ENCODE data around the gene ANKRD11.
"Not testable (repeated sequence)": the region's sequence is repeated elsewhere in the genome, so short reads cannot be mapped to it uniquely, and the experiment has no call there.

ANKRD11 gene

DNA sequence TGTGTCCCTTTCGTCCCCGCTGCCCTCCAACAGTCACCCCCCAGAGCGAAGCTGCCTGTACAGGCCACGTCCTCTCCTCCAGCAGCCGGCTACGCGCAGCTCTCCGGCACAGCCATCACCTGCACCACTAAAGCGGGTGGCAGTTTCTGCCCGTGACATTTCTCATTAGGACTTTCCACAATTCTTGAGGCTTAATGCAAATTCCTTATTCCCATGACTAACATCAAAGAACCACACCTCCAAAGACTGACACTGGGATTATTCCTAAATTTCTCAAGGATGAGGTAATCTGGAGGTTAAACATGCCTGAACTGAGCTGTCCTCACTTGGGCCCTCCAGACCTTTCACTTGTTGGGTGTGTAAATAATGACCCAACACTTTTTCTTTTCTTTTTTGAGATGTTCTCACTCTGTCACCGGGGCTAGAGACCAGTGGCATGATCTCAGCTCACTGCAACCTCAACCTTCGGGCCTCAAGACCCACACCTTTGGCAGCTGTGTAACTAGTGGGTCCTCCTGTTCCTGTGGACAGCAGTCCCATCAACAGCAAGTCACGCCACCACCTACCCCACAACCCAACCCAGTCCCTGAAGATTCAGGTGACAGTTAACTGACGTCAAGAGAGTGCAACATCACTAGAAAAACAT, 11.7 kb downstream of the ANKRD11 start:
- FAIRE-seq: no peak

DNA sequence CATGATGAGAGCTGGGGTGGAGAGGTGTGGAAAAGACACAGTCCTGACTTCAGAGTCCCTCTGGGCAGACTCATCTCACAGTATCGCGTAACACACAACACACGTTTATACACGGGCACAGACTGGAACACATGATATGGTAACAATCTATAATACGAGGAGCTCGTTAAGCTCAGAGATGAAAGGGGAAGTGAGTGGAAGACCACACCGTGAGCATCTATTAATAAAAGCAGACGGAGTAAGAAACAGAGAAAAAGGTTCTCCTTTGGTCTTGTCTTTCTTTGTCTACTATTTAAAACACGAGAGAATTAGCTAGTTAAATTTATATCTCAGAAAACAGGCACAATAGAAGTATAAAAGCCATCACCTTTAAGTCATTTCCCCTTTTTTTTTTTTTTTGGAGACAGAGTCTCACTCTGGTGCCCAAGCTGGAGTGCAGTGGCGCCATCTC, 13.5 kb downstream of the ANKRD11 start:
- FAIRE-seq: no peak

DNA sequence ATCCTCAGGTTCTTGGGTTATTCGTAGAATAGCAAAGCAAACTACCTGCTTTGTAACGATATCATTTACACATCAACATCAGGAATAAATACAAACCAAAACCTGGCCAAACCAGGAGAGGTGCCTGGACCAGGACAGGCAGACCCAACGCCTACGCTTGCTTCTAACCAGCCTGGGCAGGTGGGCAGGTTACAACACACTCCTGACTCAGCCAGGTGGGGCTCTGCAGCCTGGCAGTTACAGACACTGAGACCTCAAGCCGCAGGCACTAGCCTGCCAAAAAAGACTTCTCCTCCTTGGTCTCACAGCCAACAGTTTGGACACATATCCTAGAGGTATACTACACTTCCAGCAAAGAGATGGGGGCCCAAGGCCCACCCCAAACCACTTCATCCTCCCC, 14.0 kb downstream of the ANKRD11 start:
- no peak for FAIRE-seq

DNA sequence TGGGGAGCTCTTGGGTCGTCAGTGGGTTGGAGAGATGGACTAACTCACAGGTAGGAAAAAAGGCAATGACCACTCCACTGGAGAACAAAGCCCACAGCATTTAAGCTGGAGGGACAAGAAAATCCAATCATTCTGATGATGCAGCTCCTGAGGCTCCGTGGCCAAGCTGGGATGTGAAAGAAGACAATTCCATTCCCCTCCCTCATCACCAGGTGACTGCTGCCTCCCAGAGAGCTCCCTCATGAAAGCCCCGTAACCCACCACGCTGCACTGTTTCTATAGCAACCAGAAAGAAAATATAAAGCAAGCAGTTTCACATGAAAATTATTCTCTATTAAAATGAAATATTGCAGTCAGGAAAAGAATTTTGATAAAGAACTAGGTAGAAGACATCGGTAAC, 15.2 kb downstream of the ANKRD11 start:
- FAIRE-seq: no peak

DNA sequence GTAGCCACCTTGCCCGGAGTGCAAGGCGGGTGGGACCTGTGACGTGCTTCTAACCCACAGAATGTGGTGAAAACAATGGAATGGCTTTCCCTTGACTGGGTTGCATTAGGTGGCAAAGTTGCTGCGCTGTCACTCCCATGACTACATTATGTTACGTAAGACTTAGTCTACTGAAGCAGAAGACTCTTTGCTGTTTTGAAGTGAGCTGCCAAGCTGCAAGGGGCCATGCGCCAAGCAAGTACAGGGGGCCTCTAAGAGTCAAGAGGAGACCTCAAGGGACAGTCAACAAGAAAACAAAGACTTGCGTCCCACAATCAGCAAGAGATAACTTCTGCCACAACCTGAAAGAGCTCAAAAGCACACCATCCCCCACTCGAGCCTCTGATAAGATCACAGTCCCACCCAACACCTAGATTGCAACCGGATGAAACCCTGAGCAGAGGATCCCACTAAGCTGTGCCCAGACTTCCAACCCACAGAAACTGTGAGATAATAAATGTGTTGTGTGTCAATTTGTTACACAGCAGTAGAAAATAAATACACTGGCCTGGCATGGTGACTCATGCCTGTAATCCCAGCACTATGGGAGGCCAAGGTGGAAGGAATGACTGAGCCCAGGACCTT, 16.5 kb downstream of the ANKRD11 start:
- FAIRE-seq: no peak

DNA sequence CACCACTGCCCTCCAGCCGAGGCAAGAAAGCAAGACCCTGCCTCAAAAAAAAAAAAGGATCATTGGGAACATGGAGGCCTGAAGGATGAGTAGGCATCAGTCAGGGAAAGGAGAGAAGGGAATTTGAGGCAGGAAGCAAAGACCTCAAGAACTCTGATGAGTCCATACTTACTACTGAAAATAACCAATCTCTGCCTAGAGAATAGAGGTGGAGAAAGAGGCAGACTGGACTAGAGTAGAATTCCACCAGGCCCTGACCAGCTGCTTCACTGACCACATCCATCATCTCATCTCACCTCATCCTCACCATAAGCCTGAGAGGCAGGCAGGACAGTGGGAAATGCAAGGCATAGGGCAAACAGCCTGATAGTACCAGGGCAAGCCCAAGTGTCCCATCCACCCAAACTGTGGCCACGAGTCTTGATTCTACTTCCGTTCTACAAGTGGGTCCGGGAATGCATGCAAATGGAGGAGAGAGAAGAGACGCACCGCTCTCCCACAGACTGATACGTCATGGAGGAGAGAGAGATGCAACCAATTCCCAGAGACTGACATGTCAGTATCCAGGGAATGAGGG, 17.1 kb downstream of the ANKRD11 start:
- no peak for FAIRE-seq

DNA sequence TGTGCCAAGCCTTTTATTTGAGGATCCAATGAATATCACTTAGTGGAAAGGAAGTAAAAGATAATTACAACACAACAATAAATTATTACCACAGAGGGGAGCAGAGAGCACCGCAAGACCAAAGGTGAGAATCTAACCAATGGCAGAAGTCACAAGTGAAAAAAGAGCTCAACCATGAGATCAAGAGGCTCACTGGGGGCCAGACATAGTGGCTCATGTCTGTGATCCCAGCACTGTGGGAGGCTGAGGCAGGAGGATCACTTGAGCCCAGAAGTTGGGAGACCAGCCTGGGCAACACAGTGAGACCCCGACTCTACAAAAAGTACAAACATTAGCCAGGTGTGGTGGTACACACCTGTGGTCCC, 17.7 kb downstream of the ANKRD11 start:
- FAIRE-seq: no peak

DNA sequence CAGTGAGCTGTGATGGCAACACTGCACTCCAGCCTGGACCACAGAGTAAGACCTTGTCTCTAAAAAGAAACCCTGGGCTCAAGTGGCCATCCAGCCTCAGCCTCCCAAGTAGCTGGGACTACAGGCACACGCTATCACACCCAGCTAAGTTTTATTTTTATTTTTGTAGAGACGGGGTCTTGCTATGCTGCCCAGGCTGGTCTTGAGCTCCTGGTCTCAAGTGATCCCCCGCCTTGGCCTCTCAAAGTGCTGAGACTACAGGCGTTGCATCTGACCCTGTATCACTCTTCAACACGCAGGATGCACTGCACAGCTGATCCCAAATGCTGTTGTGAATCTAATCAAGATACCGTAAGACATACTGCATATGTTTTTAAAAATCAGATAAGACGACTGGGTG, 23.0 kb downstream of the ANKRD11 start:
- FAIRE-seq: no peak

DNA sequence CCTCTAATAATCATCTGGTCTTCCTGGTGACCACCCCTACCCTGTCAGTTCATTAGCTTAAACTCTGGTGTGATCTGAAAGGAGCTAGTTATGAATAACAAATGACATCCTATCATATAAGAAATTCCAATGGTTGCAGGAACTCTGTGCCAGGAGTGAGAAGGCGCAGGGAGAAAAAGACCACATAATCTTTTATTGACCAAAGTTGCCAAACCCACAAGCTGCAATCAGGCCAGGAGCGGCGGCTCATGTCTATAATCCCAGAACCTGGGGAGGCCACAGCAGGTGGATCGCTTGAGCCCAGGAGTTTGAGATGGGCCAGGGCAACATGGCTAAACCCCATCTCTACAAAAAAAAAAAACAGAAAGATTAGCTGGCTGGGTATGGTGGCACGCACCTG, 23.4 kb downstream of the ANKRD11 start:
- FAIRE-seq: no peak

DNA sequence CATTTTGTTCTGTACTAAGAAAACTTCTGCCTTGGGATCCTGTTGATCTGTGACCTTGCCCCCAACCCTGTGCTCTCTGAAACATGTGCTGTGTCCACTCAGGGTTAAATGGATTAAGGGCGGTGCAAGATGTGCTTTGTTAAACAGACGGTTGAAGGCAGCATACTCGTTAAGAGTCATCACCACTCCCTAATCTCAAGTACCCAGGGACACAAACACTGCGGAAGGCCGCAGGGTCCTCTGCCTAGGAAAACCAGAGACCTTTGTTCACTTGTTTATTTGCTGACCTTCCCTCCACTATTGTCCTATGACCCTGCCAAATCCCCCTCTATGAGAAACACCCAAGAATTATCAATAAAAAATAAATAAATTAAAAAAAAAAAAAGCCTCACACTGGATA, 27.0 kb downstream of the ANKRD11 start:
- FAIRE-seq: not testable (repeated sequence)

DNA sequence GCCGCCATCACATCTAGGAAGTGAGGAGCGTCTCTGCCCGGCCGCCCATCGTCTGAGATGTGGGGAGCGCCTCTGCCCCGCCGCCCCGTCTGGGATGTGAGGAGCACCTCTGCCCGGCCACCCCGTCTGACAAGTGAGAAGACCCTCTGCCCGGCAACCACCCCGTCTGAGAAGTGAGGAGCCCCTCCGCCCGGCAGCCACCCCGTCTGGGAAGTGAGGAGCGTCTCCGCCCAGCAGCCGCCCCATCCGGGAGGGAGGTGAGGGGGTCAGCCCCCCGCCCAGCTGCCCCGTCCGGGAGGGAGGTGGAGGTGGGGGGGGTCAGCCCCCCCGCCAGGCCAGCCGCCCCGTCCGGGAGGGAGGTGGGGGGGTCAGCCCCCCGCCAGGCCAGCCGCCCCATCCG, 27.7 kb downstream of the ANKRD11 start:
- FAIRE-seq: not testable (repeated sequence)

DNA sequence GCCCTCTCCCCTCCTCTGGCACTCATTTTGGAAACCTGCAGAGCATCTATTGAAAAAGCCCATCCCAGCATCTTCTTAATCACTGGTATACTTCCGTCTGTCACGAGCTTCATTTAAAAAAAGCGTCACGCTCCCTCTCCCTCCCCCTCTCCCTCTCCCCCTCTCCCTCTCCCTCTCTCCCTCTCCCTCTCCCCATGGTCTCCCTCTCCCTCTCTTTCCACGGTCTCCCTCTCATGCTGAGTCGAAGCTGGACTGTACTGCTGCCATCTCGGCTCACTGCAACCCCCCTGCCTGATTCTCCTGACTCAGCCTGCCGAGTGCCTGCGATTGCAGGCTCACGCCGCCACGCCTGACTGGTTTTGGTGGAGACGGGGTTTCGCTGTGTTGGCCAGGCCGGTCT, 28.5 kb downstream of the ANKRD11 start:
- FAIRE-seq: not testable (repeated sequence)

DNA sequence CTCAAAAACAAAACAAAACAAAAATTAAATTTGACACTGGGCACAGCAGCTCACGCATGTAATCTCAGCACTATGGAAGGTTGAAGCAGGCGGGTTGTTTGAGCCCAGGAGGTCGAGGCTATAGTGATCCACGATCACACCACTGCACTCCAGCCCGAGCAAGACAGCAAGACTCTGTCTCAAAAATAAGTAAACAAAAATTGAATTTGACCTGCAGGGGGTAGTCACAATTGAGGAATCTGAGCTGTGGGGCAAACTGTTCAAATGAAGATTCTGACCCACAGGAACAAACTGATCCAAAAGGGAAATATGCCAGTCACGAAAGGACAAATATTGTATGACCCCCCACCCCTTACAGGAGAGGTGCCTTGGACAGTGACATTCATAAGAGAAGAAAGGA, 29.8 kb downstream of the ANKRD11 start:
- FAIRE-seq: no peak

DNA sequence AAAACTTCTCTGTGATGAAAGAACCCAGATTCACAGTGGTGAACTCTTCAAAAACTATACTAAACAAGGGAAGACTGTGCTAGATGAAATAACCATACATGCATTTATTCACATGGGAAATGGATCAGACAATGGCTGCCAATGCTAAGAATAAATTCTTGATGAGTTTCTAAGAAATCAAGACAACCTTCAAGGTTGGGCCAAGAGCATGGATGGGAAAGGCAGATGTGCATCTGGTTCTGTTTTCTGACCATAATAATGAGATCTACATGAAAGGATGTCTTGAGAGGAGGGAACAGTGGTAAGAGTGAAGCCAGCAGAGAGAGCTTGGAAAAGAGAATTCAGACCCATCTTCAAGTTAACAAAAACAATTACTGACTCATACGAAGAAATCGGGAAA, 31.4 kb downstream of the ANKRD11 start:
- FAIRE-seq: no peak

DNA sequence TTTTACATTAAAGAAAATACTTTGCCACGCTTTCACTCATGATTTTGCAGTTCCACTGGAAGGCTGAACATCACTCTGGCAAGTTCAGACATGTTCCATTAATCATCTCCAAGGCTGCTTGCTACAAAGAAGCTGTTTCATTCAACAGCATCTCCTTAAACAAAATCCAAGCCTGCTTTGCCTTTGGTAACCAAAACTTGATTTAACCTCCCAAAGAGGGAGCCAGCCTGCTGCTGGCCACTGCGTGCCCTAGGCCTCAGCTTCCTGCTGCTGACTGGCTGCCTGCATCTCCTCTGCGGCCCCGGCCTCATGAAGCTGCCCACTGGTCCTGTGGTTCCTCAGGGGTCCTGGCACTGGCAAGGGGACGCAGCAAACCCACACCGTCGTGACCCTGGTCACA, 31.8 kb downstream of the ANKRD11 start:
- no peak for FAIRE-seq

DNA sequence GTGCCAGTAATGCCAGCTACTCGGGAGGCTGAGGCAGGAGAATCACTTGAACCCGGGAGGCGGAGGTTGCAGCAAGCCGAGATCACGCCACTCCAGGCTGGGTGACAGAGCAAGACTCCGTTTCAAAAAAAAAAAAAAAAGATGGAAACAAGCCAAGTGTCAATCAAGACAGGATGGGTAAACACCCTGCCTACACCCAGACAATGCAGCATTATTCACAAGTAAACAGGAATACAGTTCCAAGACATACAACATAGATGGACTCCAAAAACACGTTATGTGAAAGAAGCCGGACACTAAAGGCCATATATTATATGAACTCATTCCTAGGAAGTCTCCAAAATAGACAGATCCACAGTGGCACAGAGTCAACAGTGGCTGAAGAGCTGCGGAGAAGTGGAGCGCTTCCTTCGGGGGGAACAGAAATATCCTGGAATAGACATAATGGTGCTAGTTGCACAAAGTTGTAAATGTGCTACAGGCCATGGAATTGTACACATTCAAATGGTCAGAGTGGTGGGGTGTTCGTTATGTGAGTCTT, 33.9 kb downstream of the ANKRD11 start:
- no peak for FAIRE-seq

DNA sequence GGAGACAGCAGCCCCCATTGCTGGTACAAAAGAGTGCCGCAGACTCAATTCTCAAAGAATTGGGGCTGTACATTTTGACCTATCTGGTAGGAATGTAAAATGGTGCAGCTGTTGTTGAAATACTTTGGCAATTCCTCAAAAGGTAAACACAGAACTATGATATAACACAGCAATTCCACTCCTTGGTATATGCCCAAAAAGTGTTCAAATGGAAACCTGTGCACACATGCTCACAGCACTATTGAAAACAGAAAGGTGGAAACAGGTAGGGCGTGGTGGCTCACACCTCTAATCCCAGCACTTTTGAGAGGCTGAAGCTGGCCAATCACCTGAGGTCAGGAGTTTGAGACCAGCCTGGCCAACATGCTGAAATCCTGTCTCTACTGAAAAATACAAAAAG, 34.7 kb downstream of the ANKRD11 start:
- no peak for FAIRE-seq

DNA sequence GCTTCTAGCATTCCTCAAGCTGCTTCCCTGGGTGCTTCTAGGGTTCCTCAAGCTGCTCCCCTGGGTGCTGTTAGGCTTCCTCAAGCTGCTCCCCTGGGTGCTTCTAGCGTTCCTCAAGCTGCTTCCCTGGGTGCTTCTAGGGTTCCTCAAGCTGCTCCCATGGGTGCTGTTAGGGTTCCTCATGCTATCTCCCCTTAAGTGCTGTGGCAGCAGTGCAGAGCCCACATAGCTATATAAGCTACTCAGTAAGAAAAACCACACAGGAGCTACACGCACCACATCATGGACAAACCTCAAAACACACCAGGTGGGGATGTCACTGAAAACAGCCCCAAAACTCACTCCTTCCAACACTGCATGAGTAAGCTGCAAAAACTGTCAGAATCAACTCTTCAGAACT, 35.2 kb downstream of the ANKRD11 start:
- no peak for FAIRE-seq

DNA sequence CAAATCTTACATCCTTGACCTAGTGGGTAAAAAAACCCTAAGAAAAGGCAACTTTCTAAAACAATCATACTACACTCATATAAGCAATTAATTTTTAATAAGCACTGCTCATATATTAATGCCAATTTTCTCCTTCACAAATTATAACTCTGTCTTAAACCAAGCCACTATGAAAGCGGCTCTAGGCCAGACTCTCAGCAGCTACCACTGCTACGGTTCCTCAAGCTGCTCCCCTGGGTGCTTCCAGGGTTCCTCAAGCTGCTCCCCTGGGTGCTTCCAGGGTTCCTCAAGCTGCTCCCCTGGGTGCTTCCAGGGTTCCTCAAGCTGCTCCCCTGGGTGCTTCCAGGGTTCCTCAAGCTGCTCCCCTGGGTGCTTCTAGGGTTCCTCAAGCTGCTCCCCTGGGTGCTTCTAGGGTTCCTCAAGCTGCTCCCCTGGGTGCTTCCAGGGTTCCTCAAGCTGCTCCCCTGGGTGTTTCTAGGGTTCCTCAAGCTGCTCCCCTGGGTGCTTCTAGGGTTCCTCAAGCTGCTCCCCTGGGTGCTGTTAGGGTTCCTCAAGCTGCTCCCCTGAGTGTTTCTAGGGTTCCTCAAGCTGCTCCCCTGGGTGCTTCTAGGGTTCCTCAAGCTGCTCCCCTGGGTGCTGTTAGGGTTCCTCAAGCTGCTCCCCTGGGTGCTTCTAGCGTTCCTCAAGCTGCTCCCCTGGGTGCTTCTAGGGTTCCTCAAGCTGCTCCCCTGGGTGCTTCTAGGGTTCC, 35.8 kb downstream of the ANKRD11 start:
- not testable (repeated sequence) for FAIRE-seq

DNA sequence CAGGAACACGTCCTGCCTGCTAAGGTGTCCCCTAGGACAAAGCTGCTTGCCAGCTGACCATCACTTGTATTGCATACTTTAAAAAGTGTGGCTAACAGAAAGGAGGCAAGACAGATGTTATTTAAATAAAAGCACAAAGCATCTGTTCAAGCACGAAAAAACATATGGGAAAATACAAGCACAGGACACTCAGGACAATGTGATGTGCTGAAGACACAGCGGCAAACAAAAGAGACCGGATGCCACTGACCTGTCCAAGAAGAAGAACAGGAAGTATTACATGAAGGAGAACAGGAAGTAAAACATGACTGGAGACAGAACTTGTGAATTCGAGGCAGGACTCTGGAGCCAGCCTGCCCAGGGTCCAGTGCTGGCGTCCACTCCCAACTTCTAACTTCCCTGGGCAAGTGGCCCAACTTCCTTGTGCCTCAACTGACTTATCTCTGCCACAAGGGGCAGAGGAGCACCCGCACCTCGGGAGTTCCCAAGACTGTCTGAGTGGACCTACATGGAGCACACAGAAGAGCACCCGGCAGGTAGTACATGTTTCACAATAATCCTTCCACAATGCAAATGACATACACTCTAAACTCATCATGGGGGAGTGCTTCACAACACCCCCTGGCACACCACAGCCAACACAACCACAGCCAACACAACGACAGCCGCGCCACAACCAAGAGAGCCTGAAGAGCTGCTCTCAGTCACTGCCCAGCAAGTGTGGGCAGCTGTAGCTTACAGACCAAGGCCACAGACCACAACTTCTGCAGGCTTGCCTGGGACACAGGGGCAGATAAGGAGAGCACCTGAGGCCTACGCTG, 36.6 kb downstream of the ANKRD11 start:
- no peak for FAIRE-seq

DNA sequence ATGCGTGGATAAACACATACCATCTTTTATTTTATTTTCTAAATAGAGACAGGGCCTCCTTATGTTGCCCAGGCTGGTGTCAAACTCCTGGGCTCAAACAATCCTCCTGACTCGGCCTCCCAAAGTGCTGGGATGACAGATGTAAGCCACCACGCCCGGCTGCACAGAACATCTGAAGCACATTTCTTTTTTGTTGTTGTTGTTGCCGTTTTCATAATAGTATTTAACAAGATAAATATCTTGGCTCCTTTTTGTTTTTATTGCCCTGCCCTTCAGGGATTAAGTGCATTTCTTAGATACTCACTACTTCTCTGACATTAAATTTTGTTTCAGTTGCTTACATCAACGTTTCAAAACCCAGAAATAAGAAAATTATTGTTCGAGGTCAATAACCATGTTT, 37.4 kb downstream of the ANKRD11 start:
- no peak for FAIRE-seq

DNA sequence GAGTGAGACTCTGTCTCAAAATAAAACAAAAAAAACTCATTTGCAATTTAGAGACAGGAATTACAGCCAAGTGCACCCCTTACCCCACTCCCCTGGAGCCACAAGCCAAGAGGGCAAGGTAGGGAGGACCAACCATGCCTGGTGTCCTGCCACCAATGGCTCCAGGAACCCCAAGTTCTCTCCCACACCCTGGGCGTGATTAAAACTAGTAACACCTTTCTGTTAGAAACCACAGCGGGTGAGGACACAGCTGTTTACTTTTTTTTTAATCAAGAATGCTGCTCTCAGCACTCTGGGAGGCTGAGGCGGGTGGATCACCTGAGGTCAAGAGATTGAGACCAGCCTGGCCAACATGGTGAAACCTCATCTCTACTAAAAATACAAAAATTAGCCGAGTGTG, 38.1 kb downstream of the ANKRD11 start:
- no peak for FAIRE-seq

DNA sequence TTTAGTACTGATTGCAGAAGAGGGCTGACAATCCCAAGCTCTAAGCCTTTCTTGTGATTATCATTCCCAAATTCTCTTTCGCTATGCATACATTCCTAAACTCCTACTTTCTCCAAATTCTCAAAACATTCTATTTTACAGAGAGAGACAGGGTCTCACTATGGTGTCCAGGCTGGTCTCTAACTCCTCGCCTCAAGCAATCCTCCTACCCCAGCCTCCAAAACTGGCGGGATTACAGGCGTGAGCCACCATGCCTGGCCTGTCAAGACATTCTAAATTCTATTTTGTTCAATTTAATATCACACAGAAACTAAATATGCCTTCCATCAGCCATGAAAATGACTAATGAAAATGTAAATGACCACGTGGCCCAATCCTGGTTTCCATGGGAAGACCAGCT, 39.8 kb downstream of the ANKRD11 start:
- FAIRE-seq: no peak
